ENCODE data around the gene GRK6. TPM values are rescaled to one million over a fixed set of nuclear protein-coding genes. Genes with fewer than 3 reads are reported as not detected.

Gene GRK6
- total RNA-seq, 4 donors from 2014 or later = 29.1 to 62.2 (median 37.1) TPM

GRCh38 chr5:177468329-177468684, 41.8 kb downstream of the GRK6 start:
- H3K4me3 ChIP-seq = no peak overlapping the region
- peaks cover 30% of the 10 kb centered on the region for H3K36me3 ChIP-seq
- H3K27ac ChIP-seq = no peak overlapping the region
- no peak for DNase-seq (ENCODE audit: low spot score in 2 of 2)
- TF ChIP-seq POLR2A (IDR thresholded peaks at IDR 0.05) = no peak
- no peak for TF ChIP-seq POLR2AphosphoS5 (IDR thresholded peaks at IDR 0.05)
- no peak for TF ChIP-seq CTCF (IDR thresholded peaks at IDR 0.05)
- TF ChIP-seq EP300 (IDR thresholded peaks at IDR 0.05) = no peak
- 90% methylated on average over 2 of the region's 2 CpGs for WGBS
- H3K4me1 ChIP-seq = peaks cover 48% of the 10 kb centered on the region
- H3K27me3 ChIP-seq = no peaks in the 10 kb centered on the region
- no peaks in the 10 kb centered on the region for H3K9me3 ChIP-seq

GRCh38 chr5:177468685-177469628, 42.5 kb downstream of the GRK6 start:
- Histone ChIP-seq H3K27me3 (no peaks in the 10 kb centered on the region), H3K36me3 (peaks cover 30% of the 10 kb centered on the region), H3K4me3 (no peak overlapping the region), H3K4me1 (peaks cover 52% of the 10 kb centered on the region), H3K27ac (peak overlapping the region; percentile 64), H3K9me3 (no peaks in the 10 kb centered on the region)
- TF ChIP-seq POLR2A (IDR thresholded peaks at IDR 0.05) (no peak), CTCF (IDR thresholded peaks at IDR 0.05) (no peak), EP300 (IDR thresholded peaks at IDR 0.05) (no peak), POLR2AphosphoS5 (IDR thresholded peaks at IDR 0.05) (no peak)
- 49% methylated on average over 18 of the region's 25 CpGs for WGBS
- no peak for DNase-seq (ENCODE audit: low spot score in 2 of 2)

GRCh38 chr5:177469750-177470525, 43.5 kb downstream of the GRK6 start:
- peak overlapping the region; percentile 64 for H3K27ac ChIP-seq
- 63% methylated on average over 8 of the region's 8 CpGs for WGBS

GRCh38 chr5:177470759-177471536, 44.5 kb downstream of the GRK6 start:
- WGBS = 85% methylated on average over 9 of the region's 10 CpGs
- peaks cover 57% of the 10 kb centered on the region for H3K4me1 ChIP-seq
- TF ChIP-seq EP300 (IDR thresholded peaks at IDR 0.05) = no peak
- TF ChIP-seq POLR2A (IDR thresholded peaks at IDR 0.05) = no peak
- no peak for TF ChIP-seq CTCF (IDR thresholded peaks at IDR 0.05)
- no peak for TF ChIP-seq POLR2AphosphoS5 (IDR thresholded peaks at IDR 0.05)
- H3K9me3 ChIP-seq = no peaks in the 10 kb centered on the region
- no peak for DNase-seq (ENCODE audit: low spot score in 2 of 2)
- peaks cover 22% of the 10 kb centered on the region for H3K36me3 ChIP-seq
- no peaks in the 10 kb centered on the region for H3K27me3 ChIP-seq
- H3K4me3 ChIP-seq = peak overlapping the region; percentile 85
- peak overlapping the region; percentile 56 for H3K27ac ChIP-seq

More at GRCh38 chr5:177469750-177470525, 43.5 kb downstream of the GRK6 start:
- Histone ChIP-seq H3K4me1 (peaks cover 56% of the 10 kb centered on the region), H3K27me3 (no peaks in the 10 kb centered on the region), H3K36me3 (peaks cover 30% of the 10 kb centered on the region), H3K4me3 (no peak overlapping the region), H3K9me3 (no peaks in the 10 kb centered on the region)
- DNase-seq (ENCODE audit: low spot score in 2 of 2) = no peak
- TF ChIP-seq POLR2AphosphoS5 (IDR thresholded peaks at IDR 0.05) (no peak), CTCF (IDR thresholded peaks at IDR 0.05) (no peak), EP300 (IDR thresholded peaks at IDR 0.05) (no peak), POLR2A (IDR thresholded peaks at IDR 0.05) (no peak)
